Liver (tissue), 9 donors: ENCODE results near the gene CFAP74. TPM values are rescaled to one million over a fixed set of nuclear protein-coding genes. Genes with fewer than 3 reads are reported as not detected.

ENCODE experiments used
- DNase-seq: peaks from one replicate; pipeline ENCODE4 v3.0.0-alpha.2; 2017; ENCODE audit warnings: low spot score
- H3K27ac ChIP-seq, 2 donors: one replicate each; pipeline ENCODE4 v1.7.0; 2013; ENCODE audit warnings: inconsistent platforms in 2 of 2, low read length in 2 of 2, control low read depth in 1 of 2, low read depth in 1 of 2, mild to moderate bottlenecking in 1 of 2
- H3K27me3 ChIP-seq, 4 donors: one replicate each; pipeline versions ENCODE4 v1.6.1 to v1.7.0; 2013; ENCODE audit warnings: low read length in 3 of 4, inconsistent platforms in 1 of 4, mild to moderate bottlenecking in 1 of 4, moderate library complexity in 1 of 4; ENCODE audit not compliant: control insufficient read depth in 4 of 4, insufficient read depth in 4 of 4
- H3K36me3 ChIP-seq, 4 donors: one replicate each; pipeline versions ENCODE4 v1.6.1 to v1.7.0; 2013; ENCODE audit warnings: low read length in 3 of 4, mild to moderate bottlenecking in 3 of 4, low read depth in 1 of 4, moderate library complexity in 1 of 4; ENCODE audit not compliant: control insufficient read depth in 4 of 4, insufficient read depth in 3 of 4
- H3K4me1 ChIP-seq, 4 donors: one replicate each; pipeline versions ENCODE4 v1.6.1 to v1.7.0; 2013; ENCODE audit warnings: low read length in 3 of 4, mild to moderate bottlenecking in 3 of 4, moderate library complexity in 1 of 4; ENCODE audit not compliant: control insufficient read depth in 4 of 4, insufficient read depth in 4 of 4
- H3K4me3 ChIP-seq, 3 donors: one replicate each; pipeline versions ENCODE4 v1.6.1 to v1.7.0; 2013; ENCODE audit warnings: low read length in 3 of 3, control low read depth in 1 of 3, low read depth in 1 of 3, mild to moderate bottlenecking in 1 of 3
- H3K9ac ChIP-seq, 2 donors: one replicate each; pipeline ENCODE4 v1.7.0; 2013; ENCODE audit warnings: low read length in 2 of 2, mild to moderate bottlenecking in 2 of 2, moderate library complexity in 2 of 2, control low read depth in 1 of 2, low read depth in 1 of 2
- H3K9me3 ChIP-seq, 4 donors: one replicate each; pipeline versions ENCODE4 v1.6.1 to v1.7.0; 2013; ENCODE audit warnings: low read length in 3 of 4; ENCODE audit not compliant: control insufficient read depth in 4 of 4
- CTCF ChIP-seq: fragments of 150-350 bp; IDR thresholded peaks from 2 replicates; pipeline ENCODE4 v1.5.1; 2017; ENCODE audit warnings: improper control_type of control experiment, low read depth, low read length; ENCODE audit not compliant: missing input control
- EGR1 ChIP-seq, 2 donors: IDR thresholded peaks; 2 replicates each; pipeline ENCODE4 v1.6.1; 2016 to 2018; ENCODE audit warnings: antibody characterized with exemption in 2 of 2, low read depth in 2 of 2
- FOXA1 ChIP-seq: IDR thresholded peaks from 2 replicates; pipeline ENCODE4 v1.6.1; 2016; ENCODE audit warnings: antibody characterized with exemption
- FOXA2 ChIP-seq: IDR thresholded peaks from 2 replicates; pipeline ENCODE4 v1.6.1; 2016; ENCODE audit warnings: antibody characterized with exemption
- GABPA ChIP-seq, 2 donors: IDR thresholded peaks in 1 of 2; conservative IDR thresholded peaks in 1 of 2; 2 replicates each; pipeline ENCODE4 v1.6.1; 2016; ENCODE audit warnings: antibody characterized with exemption in 2 of 2, mild to moderate bottlenecking in 1 of 2, moderate library complexity in 1 of 2
- HNF4A ChIP-seq, 2 donors: conservative IDR thresholded peaks; 2 replicates each; pipeline ENCODE4 v1.6.1; 2016; ENCODE audit warnings: antibody characterized with exemption in 2 of 2, mild to moderate bottlenecking in 2 of 2
- HNF4G ChIP-seq: IDR thresholded peaks from 2 replicates; pipeline ENCODE4 v1.6.1; 2016; ENCODE audit warnings: antibody characterized with exemption
- JUND ChIP-seq, 2 donors: IDR thresholded peaks; 2 replicates each; pipeline ENCODE4 v1.6.1; 2016; ENCODE audit warnings: antibody characterized with exemption in 2 of 2
- MAX ChIP-seq: IDR thresholded peaks from 2 replicates; pipeline ENCODE4 v1.6.1; 2016; ENCODE audit warnings: antibody characterized with exemption
- NR2F2 ChIP-seq: IDR thresholded peaks from 2 replicates; pipeline ENCODE4 v1.6.1; 2016; ENCODE audit warnings: antibody characterized with exemption
- RAD21 ChIP-seq, 2 donors: IDR thresholded peaks; 2 replicates each; pipeline ENCODE4 v1.6.1; 2016; ENCODE audit warnings: antibody characterized with exemption in 2 of 2, mild to moderate bottlenecking in 2 of 2
- REST ChIP-seq: IDR thresholded peaks from 2 replicates; pipeline ENCODE4 v1.6.1; 2016; ENCODE audit warnings: antibody characterized with exemption, mild to moderate bottlenecking
- SP1 ChIP-seq: IDR thresholded peaks from 2 replicates; pipeline ENCODE4 v1.6.1; 2018; ENCODE audit warnings: antibody characterized with exemption, mild to moderate bottlenecking
- TAF1 ChIP-seq: conservative IDR thresholded peaks from 2 replicates; pipeline ENCODE4 v1.6.1; 2016; ENCODE audit warnings: antibody characterized with exemption, mild to moderate bottlenecking
- YY1 ChIP-seq: IDR thresholded peaks from 2 replicates; pipeline ENCODE4 v1.6.1; 2016; ENCODE audit warnings: antibody characterized with exemption, mild to moderate bottlenecking
- ZBTB33 ChIP-seq: IDR thresholded peaks from 2 replicates; pipeline ENCODE4 v1.6.1; 2016; ENCODE audit warnings: antibody characterized with exemption
- WGBS: extraction: QIAGEN DNeasy Blood & Tissue Kit; methylation state at CpG from one replicate; pipeline ENCODE4 v1.1.7; 2013; 5-methylcytosine and 5-hydroxymethylcytosine counted together
- polyA plus RNA-seq, 2 donors: library from polyadenylated mRNA; stranded (reverse) in 1 of 2; unstranded in 1 of 2; fragments of 200-250 nt in 1 of 2; fragments of >200 nt in 1 of 2; fragmentation: Nextera tagmentation in 1 of 2; extraction: Ambion mirVana in 1 of 2; gene quantifications; one replicate each; pipeline versions ENCODE4 v1.2.1 to v1.2.3, GENCODE V29; 2013 to 2015
- total RNA-seq, 2 donors: library from RNA; depleted of rRNA; stranded (reverse); fragments of >200 nt; gene quantifications; one replicate each; pipeline ENCODE4 v1.2.3, GENCODE V29; 2014
- TF ChIP-seq, protein P1 (sequence below): IDR thresholded peaks from 2 replicates; pipeline ENCODE4 v1.6.1; 2016; ENCODE audit warnings: antibody characterized with exemption
- donor health status: healthy.
- donor health status: healthy.
- donor health status: healthy.
- donor health status: healthy.
- donor health status: healthy.

The CFAP74 gene
- total and polyA plus RNA-seq, 4 donors, result under 0.01 to 0.31 TPM; not detected in 2

GRCh38 chr1:2041305-2041704 lies 37.7 kb upstream of the CFAP74 start:
- Histone ChIP-seq H3K9ac (no peak overlapping the region), H3K9me3 (no peaks in the 10 kb centered on the region), H3K4me3 (no peak overlapping the region), H3K4me1 (peaks cover 2 to 19% (median 15%) of the 10 kb centered on the region in 4 donors), H3K27me3 (no peaks in the 10 kb centered on the region), H3K36me3 (no peaks in the 10 kb centered on the region), H3K27ac (no peak overlapping the region)
- TF ChIP-seq EGR1 (IDR thresholded peaks at IDR 0.05; ENCODE audit: low read depth in 2 of 2), result no peak
- no peak for TF ChIP-seq HNF4A (conservative IDR thresholded peaks at IDR 0.05)
- no peak for TF ChIP-seq RAD21 (IDR thresholded peaks at IDR 0.05)
- TF ChIP-seq TAF1, result no peak
- no peak for TF ChIP-seq HNF4G
- no peak for TF ChIP-seq MAX
- no peak for TF ChIP-seq CTCF
- no peak for TF ChIP-seq NR2F2
- TF ChIP-seq FOXA2, result no peak
- no peak for TF ChIP-seq JUND (IDR thresholded peaks at IDR 0.05)
- TF ChIP-seq FOXA1, result no peak
- TF ChIP-seq GABPA (IDR thresholded peaks at IDR 0.05 in 1 of 2, conservative IDR thresholded peaks at IDR 0.05 in 1 of 2), result no peak
- no peak for TF ChIP-seq SP1
- WGBS, result 82% methylated on average over 15 of the region's 15 CpGs
- DNase-seq, result no peak

- no peak overlapping the region for H3K27ac ChIP-seq
- H3K9me3 ChIP-seq, result no peaks in the 10 kb centered on the region
- WGBS, result 88% methylated on average over 8 of the region's 8 CpGs
- no peaks in the 10 kb centered on the region for H3K36me3 ChIP-seq
- TF ChIP-seq TAF1 (no peak), YY1 (no peak), GABPA (IDR thresholded peaks at IDR 0.05 in 1 of 2, conservative IDR thresholded peaks at IDR 0.05 in 1 of 2) (no peak), CTCF (no peak), FOXA1 (no peak), REST (no peak), NR2F2 (no peak), ZBTB33 (no peak), EGR1 (IDR thresholded peaks at IDR 0.05; ENCODE audit: low read depth in 2 of 2) (no peak), HNF4A (conservative IDR thresholded peaks at IDR 0.05) (no peak), HNF4G (no peak)
- TF ChIP-seq, protein P1, sequence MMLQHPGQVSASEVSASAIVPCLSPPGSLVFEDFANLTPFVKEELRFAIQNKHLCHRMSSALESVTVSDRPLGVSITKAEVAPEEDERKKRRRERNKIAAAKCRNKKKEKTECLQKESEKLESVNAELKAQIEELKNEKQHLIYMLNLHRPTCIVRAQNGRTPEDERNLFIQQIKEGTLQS, result no peak
- no peak overlapping the region for H3K9ac ChIP-seq
- no peak for DNase-seq
- H3K27me3 ChIP-seq, result no peaks in the 10 kb centered on the region
- H3K4me1 ChIP-seq, result no peaks in the 10 kb centered on the region
- no peak overlapping the region for H3K4me3 ChIP-seq
These were observed 35.7 kb upstream of the CFAP74 start for GRCh38 chr1:2039251-2039650.
